OCI-LY3 (cell line): ENCODE data around the gene SEC14L6.

Experiments
- H2AFZ ChIP-seq: fragments of 200-600, 300-600 bp; shearing (Covaris generic); 2 replicates; pipeline ENCODE4 v1.6.0; 2014; ENCODE audit warnings: antibody characterized with exemption, low read depth, low read length
- H3K27ac ChIP-seq: fragments of 200-600, 300-600 bp; sonication (generic); 2 replicates; pipeline ENCODE4 v1.5.1; 2014; ENCODE audit warnings: mild to moderate bottlenecking, low read length, moderate library complexity, mixed read lengths
- H3K27me3 ChIP-seq: fragments of 200-600, 300-600 bp; sonication (generic); 2 replicates; pipeline ENCODE4 v1.6.1; 2014; ENCODE audit warnings: low read depth, low read length, mixed read lengths
- H3K36me3 ChIP-seq: fragments of 200-600, 300-600 bp; sonication (generic); replicated peaks from 2 replicates; pipeline ENCODE3; 2014; ENCODE audit warnings: low read depth, low read length, mixed read lengths
- H3K4me1 ChIP-seq: fragments of 300-600, 200-600 bp; sonication (generic); 2 replicates; pipeline ENCODE4 v1.6.1; 2014; ENCODE audit warnings: low read length, mixed read lengths
- H3K4me2 ChIP-seq: fragments of 200-600, 300-600 bp; sonication (generic); 2 replicates; pipeline ENCODE4 v1.6.1; 2014; ENCODE audit warnings: low read length, mixed read lengths
- H3K4me3 ChIP-seq: fragments of 300-600, 200-600 bp; sonication (generic); 2 replicates; pipeline ENCODE4 v1.5.1; 2014; ENCODE audit warnings: antibody characterized with exemption, mild to moderate bottlenecking, low read length, moderate library complexity
- H3K79me2 ChIP-seq: fragments of 300-600, 200-600 bp; shearing (Covaris generic); 2 replicates; pipeline ENCODE4 v1.6.1; 2014; ENCODE audit warnings: mild to moderate bottlenecking, low read length, mixed read lengths
- H3K9ac ChIP-seq: fragments of 300-600, 200-600 bp; shearing (Covaris generic); 2 replicates; pipeline ENCODE4 v1.6.0; 2014; ENCODE audit warnings: mild to moderate bottlenecking, low read length, moderate library complexity
- H3K9me3 ChIP-seq: fragments of 200-600, 300-600 bp; shearing (Covaris generic); 2 replicates; pipeline ENCODE4 v1.6.1; 2014; ENCODE audit warnings: low read length, mixed read lengths; ENCODE audit not compliant: insufficient read depth
- H4K20me1 ChIP-seq: fragments of 200-600, 300-600 bp; sonication (generic); 2 replicates; pipeline ENCODE4 v1.6.1; 2016; ENCODE audit warnings: low read length, mixed read lengths; ENCODE audit not compliant: insufficient read depth
- EZH2phosphoT487 ChIP-seq: fragments of 200-600 bp; shearing (Covaris generic); IDR thresholded peaks from 2 replicates; pipeline ENCODE4 v1.6.1; 2018; ENCODE audit warnings: antibody characterized with exemption, mixed run types, low read depth
- TF ChIP-seq, protein P1 (sequence below): fragments of 200-600, 300-600 bp; sonication (generic); IDR thresholded peaks from 2 replicates; pipeline ENCODE4 v1.5.1; 2014; ENCODE audit warnings: antibody characterized with exemption, low read length, low read depth

SEC14L6 gene

DNA sequence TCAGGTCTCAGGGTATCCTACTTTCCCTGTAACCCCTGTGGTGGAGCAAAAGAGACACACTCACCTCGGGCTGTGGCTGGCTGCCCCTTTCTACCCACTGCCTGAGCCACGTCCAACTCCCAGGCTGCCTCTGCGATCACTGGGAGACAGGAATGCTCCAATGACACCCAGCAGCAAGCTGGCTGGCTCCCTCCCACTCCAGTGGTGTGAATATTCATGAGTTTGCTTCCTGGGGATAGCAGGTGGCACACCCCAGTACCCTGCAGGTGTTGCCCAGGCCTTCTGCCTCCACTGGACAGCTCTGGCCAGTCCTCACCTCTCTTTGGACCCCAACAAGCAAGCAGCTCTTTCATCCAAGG is 18.2 kb upstream of the SEC14L6 start:
- Histone ChIP-seq H3K79me2 (no peaks in the 10 kb centered on the region), H3K27me3 (peaks cover 11% of the 10 kb centered on the region; the same call in 1 of the 2 replicates), H3K27ac (no peak overlapping the region), H3K36me3 (no peaks in the 10 kb centered on the region), H3K9me3 (no peaks in the 10 kb centered on the region), H2AFZ (no peak overlapping the region), H4K20me1 (no peaks in the 10 kb centered on the region), H3K9ac (no peak overlapping the region), H3K4me1 (no peaks in the 10 kb centered on the region), H3K4me3 (no peak overlapping the region), H3K4me2 (no peak overlapping the region)
- no peak for TF ChIP-seq EZH2phosphoT487

- Histone ChIP-seq H4K20me1 (no peaks in the 10 kb centered on the region), H2AFZ (no peak overlapping the region), H3K4me1 (no peaks in the 10 kb centered on the region)
These were observed 17.7 kb upstream of the SEC14L6 start for GRCh38 chr22:30564045-30564760.

GRCh38 chr22:30562366-30562765 is 15.8 kb upstream of the SEC14L6 start:
- Histone ChIP-seq H2AFZ (no peak overlapping the region), H3K27ac (no peak overlapping the region), H3K4me2 (no peak overlapping the region), H3K79me2 (no peaks in the 10 kb centered on the region), H3K9ac (no peak overlapping the region), H3K4me3 (no peak overlapping the region), H3K36me3 (no peaks in the 10 kb centered on the region), H3K9me3 (no peaks in the 10 kb centered on the region), H3K4me1 (no peaks in the 10 kb centered on the region), H3K27me3 (peaks cover 11% of the 10 kb centered on the region; the same call in 1 of the 2 replicates), H4K20me1 (no peaks in the 10 kb centered on the region)
- TF ChIP-seq EZH2phosphoT487 = no peak
- TF ChIP-seq, protein P1, sequence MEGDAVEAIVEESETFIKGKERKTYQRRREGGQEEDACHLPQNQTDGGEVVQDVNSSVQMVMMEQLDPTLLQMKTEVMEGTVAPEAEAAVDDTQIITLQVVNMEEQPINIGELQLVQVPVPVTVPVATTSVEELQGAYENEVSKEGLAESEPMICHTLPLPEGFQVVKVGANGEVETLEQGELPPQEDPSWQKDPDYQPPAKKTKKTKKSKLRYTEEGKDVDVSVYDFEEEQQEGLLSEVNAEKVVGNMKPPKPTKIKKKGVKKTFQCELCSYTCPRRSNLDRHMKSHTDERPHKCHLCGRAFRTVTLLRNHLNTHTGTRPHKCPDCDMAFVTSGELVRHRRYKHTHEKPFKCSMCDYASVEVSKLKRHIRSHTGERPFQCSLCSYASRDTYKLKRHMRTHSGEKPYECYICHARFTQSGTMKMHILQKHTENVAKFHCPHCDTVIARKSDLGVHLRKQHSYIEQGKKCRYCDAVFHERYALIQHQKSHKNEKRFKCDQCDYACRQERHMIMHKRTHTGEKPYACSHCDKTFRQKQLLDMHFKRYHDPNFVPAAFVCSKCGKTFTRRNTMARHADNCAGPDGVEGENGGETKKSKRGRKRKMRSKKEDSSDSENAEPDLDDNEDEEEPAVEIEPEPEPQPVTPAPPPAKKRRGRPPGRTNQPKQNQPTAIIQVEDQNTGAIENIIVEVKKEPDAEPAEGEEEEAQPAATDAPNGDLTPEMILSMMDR = no peak

More at GRCh38 chr22:30564045-30564760, 17.7 kb upstream of the SEC14L6 start:
- Histone ChIP-seq H3K79me2 (no peaks in the 10 kb centered on the region), H3K9me3 (no peaks in the 10 kb centered on the region), H3K36me3 (no peaks in the 10 kb centered on the region), H3K4me2 (no peak overlapping the region), H3K27me3 (peaks cover 11% of the 10 kb centered on the region; the same call in 1 of the 2 replicates), H3K4me3 (no peak overlapping the region), H3K27ac (no peak overlapping the region), H3K9ac (no peak overlapping the region)
- TF ChIP-seq, protein P1 = no peak
- TF ChIP-seq EZH2phosphoT487 = no peak

DNA sequence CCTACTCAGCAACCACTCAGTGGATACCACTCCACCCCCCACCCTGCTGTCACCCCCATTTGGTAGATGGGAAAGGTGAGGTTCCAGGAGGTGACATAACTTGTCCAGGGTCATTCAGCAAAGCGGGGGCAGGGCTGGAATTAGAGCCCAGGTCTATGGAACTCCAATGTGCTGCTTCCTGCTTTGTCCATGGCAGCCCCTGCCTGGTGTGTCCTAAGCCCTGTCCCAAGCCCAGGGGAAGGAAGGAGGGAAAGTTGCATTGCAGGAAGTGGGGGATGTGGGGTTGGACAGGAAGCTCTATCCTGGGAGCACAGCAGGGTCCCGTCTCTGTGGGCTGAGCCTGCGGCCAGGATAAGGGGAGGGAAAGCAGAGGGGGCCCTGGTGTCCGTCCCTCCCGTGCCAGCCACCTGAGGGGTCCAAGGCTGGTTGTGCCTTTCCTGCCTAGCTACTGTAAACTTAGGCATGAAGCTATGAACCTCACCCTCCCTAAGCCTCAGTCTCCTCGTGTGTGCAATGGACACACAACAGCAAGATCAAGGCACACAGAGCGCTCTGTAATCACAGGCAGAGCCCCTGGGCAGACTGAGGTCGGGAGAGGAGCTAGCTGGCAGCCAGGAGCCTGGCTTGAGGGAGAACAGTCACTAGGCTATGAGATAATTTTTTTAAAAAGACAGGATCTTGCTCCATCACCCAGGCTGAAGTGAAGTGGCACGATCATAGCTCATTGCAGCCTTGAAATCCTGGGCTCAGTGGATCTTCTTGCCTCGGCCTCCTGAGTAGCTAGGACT is 15.1 kb upstream of the SEC14L6 start:
- no peak overlapping the region for H2AFZ ChIP-seq
- no peaks in the 10 kb centered on the region for H4K20me1 ChIP-seq
- H3K4me1 ChIP-seq = no peaks in the 10 kb centered on the region
- no peaks in the 10 kb centered on the region for H3K79me2 ChIP-seq
- peaks cover 11% of the 10 kb centered on the region; the same call in 1 of the 2 replicates for H3K27me3 ChIP-seq
- H3K36me3 ChIP-seq = no peaks in the 10 kb centered on the region
- TF ChIP-seq EZH2phosphoT487 = no peak
- TF ChIP-seq, protein P1 = no peak
- no peak overlapping the region for H3K27ac ChIP-seq
- H3K4me2 ChIP-seq = no peak overlapping the region
- no peak overlapping the region for H3K9ac ChIP-seq
- no peaks in the 10 kb centered on the region for H3K9me3 ChIP-seq
- H3K4me3 ChIP-seq = no peak overlapping the region
